ENCODE results near the gene CENPS. TPM values are rescaled to one million over a fixed set of nuclear protein-coding genes. Genes with fewer than 3 reads are reported as not detected.

Gene CENPS
- total and polyA plus RNA-seq, 2 of the 13 experiments (the other 11 are each of a cell fraction or from before 2014, with no cell fraction given): 3.3 to 22.0 TPM

GRCh38 chr1:10472220-10473144 is 42.2 kb downstream of the CENPS start, which contains the start of gene DFFA (continued):
- TF ChIP-seq FLYWCH1 (CRISPR knock-in tag; IDR thresholded peaks at IDR 0.05) (no peak), MEIS2 (CRISPR knock-in tag; IDR thresholded peaks at IDR 0.05) (peak; percentile 45; the same call in 1 of the 2 replicates), SKI (IDR thresholded peaks at IDR 0.05; ENCODE audit: partially characterized antibody) (peak; percentile 39), ZKSCAN5 (CRISPR knock-in tag; IDR thresholded peaks at IDR 0.05) (no peak), BRCA1 (CRISPR knock-in tag; IDR thresholded peaks at IDR 0.05) (no peak), RARA (CRISPR knock-in tag; IDR thresholded peaks at IDR 0.05) (peak; percentile 58; the same call in 1 of the 2 replicates), SRSF4 (IDR thresholded peaks at IDR 0.05; ENCODE audit: low read depth, low read length, poor library complexity, severe bottlenecking) (no peak), PHF5A (CRISPR knock-in tag; IDR thresholded peaks at IDR 0.05; ENCODE audit: low read depth, unreplicated experiment) (no peak), GFI1 (CRISPR knock-in tag; IDR thresholded peaks at IDR 0.05; ENCODE audit: borderline replicate concordance) (peak; percentile 41; the same call in 1 of the 2 replicates), ZNF644 (CRISPR knock-in tag; IDR thresholded peaks at IDR 0.05; ENCODE audit: low read depth) (no peak), EEA1 (CRISPR knock-in tag; IDR thresholded peaks at IDR 0.05; ENCODE audit: borderline replicate concordance) (no peak), ZNF333 (CRISPR knock-in tag; IDR thresholded peaks at IDR 0.05; ENCODE audit: borderline replicate concordance) (peak; percentile 81; the same call in 1 of the 2 replicates), AHDC1 (CRISPR knock-in tag; IDR thresholded peaks at IDR 0.05; ENCODE audit: borderline replicate concordance) (no peak), ZNF772 (CRISPR knock-in tag; IDR thresholded peaks at IDR 0.05) (peak; percentile 57; the same call in 1 of the 2 replicates), ZBTB10 (CRISPR knock-in tag; IDR thresholded peaks at IDR 0.05; ENCODE audit: borderline replicate concordance) (no peak), DR1 (CRISPR knock-in tag; IDR thresholded peaks at IDR 0.05) (peak; percentile 64; the same call in 1 of the 2 replicates), MEIS1 (CRISPR knock-in tag; IDR thresholded peaks at IDR 0.05; ENCODE audit: borderline replicate concordance) (peak; percentile 69; the same call in 1 of the 2 replicates), CENPT (CRISPR knock-in tag; IDR thresholded peaks at IDR 0.05; ENCODE audit: low read depth) (no peak), ZNF891 (CRISPR knock-in tag; IDR thresholded peaks at IDR 0.05) (peak; percentile 93; the same call in 1 of the 2 replicates), HHEX (CRISPR knock-in tag; IDR thresholded peaks at IDR 0.05) (no peak)
